Fibroblast of lung (primary cell): Measurements from ENCODE around the gene GNG12. TPM values are rescaled to one million over a fixed set of nuclear protein-coding genes. Genes with fewer than 3 reads are reported as not detected.

Experiments
- DNase-seq, 2 donors: peaks; one replicate each; pipeline versions ENCODE4 v3.0.0 to v3.0.0-alpha.2; 2010; ENCODE audit warnings: low read depth in 2 of 2
- H2AFZ ChIP-seq: 2 replicates; pipeline ENCODE4 v1.5.1; 2012; ENCODE audit warnings: low read length, control low read depth, inconsistent platforms
- H3K27ac ChIP-seq: 2 replicates; pipeline ENCODE4 v1.5.1; 2011; ENCODE audit warnings: low read length, control low read depth; ENCODE audit not compliant: insufficient read depth
- H3K27me3 ChIP-seq: 2 replicates; pipeline ENCODE4 v1.5.1; 2011; ENCODE audit warnings: mild to moderate bottlenecking, low read length; ENCODE audit not compliant: control insufficient read depth, insufficient read depth
- H3K36me3 ChIP-seq: 2 replicates; pipeline ENCODE4 v1.5.1; 2011; ENCODE audit warnings: low read length; ENCODE audit not compliant: control insufficient read depth, insufficient read depth
- H3K4me1 ChIP-seq: 2 replicates; pipeline ENCODE4 v1.5.1; 2011; ENCODE audit warnings: low read length; ENCODE audit not compliant: control insufficient read depth, insufficient read depth; ENCODE audit errors: extremely low read depth
- H3K4me2 ChIP-seq: 2 replicates; pipeline ENCODE4 v1.5.1; 2011; ENCODE audit warnings: low read length, control low read depth; ENCODE audit not compliant: insufficient read depth; ENCODE audit errors: extremely low read depth
- H3K4me3 ChIP-seq, 4 experiments: fragments of 200-600 bp in 1 of 4; sonication (generic) in 1 of 4; replicated peaks in 1 of 4; 2 replicates each; pipeline ENCODE4 v1.5.1; 2011 to 2016; ENCODE audit warnings: low read length in 4 of 4, low read depth in 3 of 4, mild to moderate bottlenecking in 3 of 4, control low read depth in 2 of 4, inconsistent platforms in 1 of 4, mixed read lengths in 1 of 4; ENCODE audit not compliant: insufficient read depth in 1 of 4; ENCODE audit errors: control extremely low read depth in 1 of 4
- H3K79me2 ChIP-seq: 2 replicates; pipeline ENCODE4 v1.5.1; 2012; ENCODE audit warnings: mild to moderate bottlenecking, low read length, inconsistent platforms; ENCODE audit not compliant: control insufficient read depth, insufficient read depth
- H3K9ac ChIP-seq: 2 replicates; pipeline ENCODE4 v1.5.1; 2011; ENCODE audit warnings: mild to moderate bottlenecking, low read length, control low read depth; ENCODE audit not compliant: insufficient read depth
- H3K9me3 ChIP-seq: 2 replicates; pipeline ENCODE4 v1.5.1; 2012; ENCODE audit warnings: low read depth, low read length; ENCODE audit not compliant: control insufficient read depth, insufficient read depth
- H4K20me1 ChIP-seq: 2 replicates; pipeline ENCODE4 v1.5.1; 2011; ENCODE audit warnings: low read length; ENCODE audit not compliant: control insufficient read depth, insufficient read depth; ENCODE audit errors: extremely low read depth
- CTCF ChIP-seq, 2 donors: IDR thresholded peaks in 1 of 2; conservative IDR thresholded peaks in 1 of 2; 1 replicate in 1 of 2; 2 replicates in 1 of 2; pipeline ENCODE4 v1.5.1; 2011 to 2012; ENCODE audit warnings: low read length in 2 of 2, control low read depth in 1 of 2, inconsistent platforms in 1 of 2, low read depth in 1 of 2, mild to moderate bottlenecking in 1 of 2
- EZH2 ChIP-seq: IDR thresholded peaks from 2 replicates; pipeline ENCODE4 v1.5.1; 2012; ENCODE audit warnings: low read length, control low read depth, mild to moderate bottlenecking; ENCODE audit errors: missing control alignments
- polyA plus RNA-seq, 2 donors: library from polyadenylated mRNA; depleted of rRNA in 1 of 2; stranded (reverse) in 1 of 2; unstranded in 1 of 2; fragments of >200 nt; gene quantifications; 2 replicates each; pipeline ENCODE4 v1.2.1, GENCODE V29; 2011 to 2012; ENCODE audit warnings: missing spikeins in 1 of 2
- total RNA-seq: library from RNA; depleted of rRNA; stranded (reverse); fragments of >200 nt; gene quantifications from 2 replicates; pipeline ENCODE4 v1.2.1, GENCODE V29; 2014

GNG12 gene
- total and polyA plus RNA-seq, 2 donors (not counting 1 experiment from before 2014, with no cell fraction given): 127 to 241 TPM

GRCh38 chr1:67673468-67674201 lies 159.6 kb downstream of the GNG12 start:
- H3K36me3 ChIP-seq: no peaks in the 10 kb centered on the region
- no peak overlapping the region for H2AFZ ChIP-seq
- no peak overlapping the region for H3K4me3 ChIP-seq
- no peak for DNase-seq
- H3K27me3 ChIP-seq: no peaks in the 10 kb centered on the region
- TF ChIP-seq EZH2: no peak
- no peak for TF ChIP-seq CTCF (conservative IDR thresholded peaks at IDR 0.05 in 1 of 2, IDR thresholded peaks at IDR 0.05 in 1 of 2; ENCODE audit: low read depth in 1 of 2, low read length in 2 of 2)
- no peaks in the 10 kb centered on the region for H3K79me2 ChIP-seq
- peaks cover 7% of the 10 kb centered on the region for H3K4me1 ChIP-seq
- no peaks in the 10 kb centered on the region for H4K20me1 ChIP-seq
- H3K27ac ChIP-seq: no peak overlapping the region
- H3K9me3 ChIP-seq: no peaks in the 10 kb centered on the region
- no peak overlapping the region for H3K4me2 ChIP-seq
- no peak overlapping the region for H3K9ac ChIP-seq

GRCh38 chr1:67672260-67672803 lies 160.9 kb downstream of the GNG12 start:
- no peak overlapping the region for H2AFZ ChIP-seq
- no peaks in the 10 kb centered on the region for H3K36me3 ChIP-seq
- no peak overlapping the region for H3K27ac ChIP-seq
- peaks cover 7% of the 10 kb centered on the region for H3K4me1 ChIP-seq
- no peak overlapping the region for H3K4me2 ChIP-seq
- no peak overlapping the region for H3K9ac ChIP-seq
- H3K9me3 ChIP-seq: no peaks in the 10 kb centered on the region
- no peak for DNase-seq
- TF ChIP-seq EZH2: no peak
- TF ChIP-seq CTCF (conservative IDR thresholded peaks at IDR 0.05 in 1 of 2, IDR thresholded peaks at IDR 0.05 in 1 of 2; ENCODE audit: low read depth in 1 of 2, low read length in 2 of 2): no peak
- H3K79me2 ChIP-seq: no peaks in the 10 kb centered on the region
- H3K4me3 ChIP-seq: no peak overlapping the region
- H4K20me1 ChIP-seq: no peaks in the 10 kb centered on the region
- H3K27me3 ChIP-seq: no peaks in the 10 kb centered on the region

- no peaks in the 10 kb centered on the region for H3K79me2 ChIP-seq
- H3K4me2 ChIP-seq: no peak overlapping the region
- H3K27me3 ChIP-seq: no peaks in the 10 kb centered on the region
- no peak overlapping the region for H3K4me3 ChIP-seq
- TF ChIP-seq EZH2 (no peak), CTCF (conservative IDR thresholded peaks at IDR 0.05 in 1 of 2, IDR thresholded peaks at IDR 0.05 in 1 of 2; ENCODE audit: low read depth in 1 of 2, low read length in 2 of 2) (no peak)
- no peak overlapping the region for H3K9ac ChIP-seq
- H3K4me1 ChIP-seq: no peaks in the 10 kb centered on the region
- no peaks in the 10 kb centered on the region for H4K20me1 ChIP-seq
- no peaks in the 10 kb centered on the region for H3K36me3 ChIP-seq
- no peak overlapping the region for H2AFZ ChIP-seq
- H3K9me3 ChIP-seq: no peaks in the 10 kb centered on the region
- no peak for DNase-seq
- H3K27ac ChIP-seq: no peak overlapping the region
Observed at GRCh38 chr1:67668660-67669059, 164.6 kb downstream of the GNG12 start.
